HK-2 (cell line): ENCODE measurements around the gene CEP131.

Experiments
- DNase-seq: peaks from one replicate; pipeline ENCODE4 v3.0.0-alpha.2; 2018; ENCODE audit not compliant: unreplicated experiment

The CEP131 gene

GRCh38 chr17:81222906-81223761, at the start of gene CEP131:
TSS of gene CEP131 (minus strand) at chr17:81222965. CDS start at chr17:81220056, 2,909 bp downstream.
- DNase-seq = peak; percentile 100

DNA sequence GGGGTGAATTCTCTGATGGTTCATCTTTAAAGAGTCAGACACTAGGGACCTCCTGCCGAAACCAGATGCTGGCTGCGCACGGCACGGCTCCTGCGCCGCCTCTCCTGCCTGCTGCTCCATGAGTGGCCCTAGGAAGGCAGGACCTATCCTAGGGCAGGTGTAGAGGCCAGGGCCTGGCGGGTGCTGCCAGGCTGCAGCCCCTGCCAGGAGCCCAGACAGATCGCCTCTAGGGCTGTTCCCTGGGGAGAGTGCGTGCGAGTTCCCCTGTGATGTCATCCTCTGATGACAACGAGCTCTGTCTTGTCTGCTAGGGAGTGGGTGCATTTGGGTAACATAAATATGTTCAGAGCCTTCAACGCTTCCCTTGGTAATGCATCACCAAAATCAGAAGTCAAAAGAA, 48.5 kb upstream of the CEP131 start:
- DNase-seq = no peak

GRCh38 chr17:81270279-81270678, 47.5 kb upstream of the CEP131 start:
- no peak for DNase-seq

DNA sequence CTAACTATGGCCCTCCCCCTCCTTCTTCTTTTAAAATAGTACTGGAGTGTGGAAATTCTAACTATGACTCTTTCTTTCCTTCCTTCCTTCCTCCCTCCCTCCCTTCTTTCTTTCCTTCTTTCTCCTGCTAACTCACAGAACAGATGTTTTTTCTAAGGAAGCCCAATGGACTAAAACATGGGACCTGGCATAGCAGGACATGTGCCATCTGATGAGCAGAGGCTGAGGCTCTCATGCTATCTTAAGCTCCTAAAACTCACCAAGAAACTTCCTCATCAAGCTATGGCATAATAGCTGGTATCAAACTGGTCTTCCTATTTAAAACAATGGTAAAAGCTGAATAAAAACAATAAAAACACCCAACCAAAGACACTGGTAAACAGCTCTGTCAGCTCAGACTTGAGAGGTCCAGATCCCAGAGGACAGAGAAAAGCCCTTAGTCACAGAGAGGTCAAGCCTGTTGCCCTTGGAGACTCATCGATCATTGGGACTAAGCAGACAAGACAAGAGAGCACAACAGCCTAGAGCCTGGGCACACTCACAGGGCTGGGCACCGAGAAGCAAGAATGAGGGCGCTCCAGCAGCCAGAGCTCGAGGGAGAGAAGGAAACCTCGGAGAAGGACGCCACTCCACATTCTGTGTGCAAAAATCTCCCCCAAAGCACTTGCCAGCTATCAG, 44.8 kb upstream of the CEP131 start:
- DNase-seq = no peak

DNA sequence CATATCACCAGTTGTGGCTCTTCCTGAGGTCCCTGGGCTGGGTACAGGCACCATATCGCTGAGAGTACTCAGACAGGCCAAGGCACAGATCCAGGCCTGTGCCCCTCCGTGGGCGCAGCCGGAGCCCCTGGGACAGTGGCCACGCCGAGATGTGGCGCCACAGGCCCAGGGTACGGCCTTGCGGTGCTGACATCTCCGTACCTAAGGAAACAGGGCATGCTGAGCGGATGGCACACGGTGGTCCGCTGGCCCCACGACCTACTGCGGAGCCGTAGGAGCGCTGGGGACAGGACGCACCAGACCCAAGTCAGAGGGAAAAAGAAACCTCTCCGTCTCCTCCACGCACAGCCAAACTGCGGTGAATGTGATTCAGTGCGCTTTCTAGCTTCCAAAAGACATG, 42.8 kb upstream of the CEP131 start:
- no peak for DNase-seq

DNA sequence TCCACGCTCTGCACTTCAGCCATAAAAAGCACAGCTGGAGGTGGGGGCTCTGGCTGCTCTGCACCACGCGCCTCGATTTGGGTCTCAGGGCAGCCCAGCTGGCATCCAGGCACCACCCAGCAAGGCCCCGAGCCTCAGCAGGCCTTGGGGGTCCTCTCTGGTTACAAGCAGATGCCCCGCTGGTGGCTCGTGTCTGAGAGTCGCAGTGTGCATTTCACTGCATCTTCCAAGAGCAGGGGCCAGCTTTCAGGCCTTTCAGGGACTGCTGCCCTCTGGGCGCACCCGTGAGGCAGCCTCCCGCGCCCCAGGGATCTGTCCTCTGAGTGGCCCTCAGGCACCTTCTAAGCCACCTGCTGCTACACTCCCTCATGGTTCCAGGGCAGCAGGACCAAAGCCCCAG, 41.9 kb upstream of the CEP131 start:
- no peak for DNase-seq

GRCh38 chr17:81263371-81264181, 40.8 kb upstream of the CEP131 start:
- no peak for DNase-seq

DNA sequence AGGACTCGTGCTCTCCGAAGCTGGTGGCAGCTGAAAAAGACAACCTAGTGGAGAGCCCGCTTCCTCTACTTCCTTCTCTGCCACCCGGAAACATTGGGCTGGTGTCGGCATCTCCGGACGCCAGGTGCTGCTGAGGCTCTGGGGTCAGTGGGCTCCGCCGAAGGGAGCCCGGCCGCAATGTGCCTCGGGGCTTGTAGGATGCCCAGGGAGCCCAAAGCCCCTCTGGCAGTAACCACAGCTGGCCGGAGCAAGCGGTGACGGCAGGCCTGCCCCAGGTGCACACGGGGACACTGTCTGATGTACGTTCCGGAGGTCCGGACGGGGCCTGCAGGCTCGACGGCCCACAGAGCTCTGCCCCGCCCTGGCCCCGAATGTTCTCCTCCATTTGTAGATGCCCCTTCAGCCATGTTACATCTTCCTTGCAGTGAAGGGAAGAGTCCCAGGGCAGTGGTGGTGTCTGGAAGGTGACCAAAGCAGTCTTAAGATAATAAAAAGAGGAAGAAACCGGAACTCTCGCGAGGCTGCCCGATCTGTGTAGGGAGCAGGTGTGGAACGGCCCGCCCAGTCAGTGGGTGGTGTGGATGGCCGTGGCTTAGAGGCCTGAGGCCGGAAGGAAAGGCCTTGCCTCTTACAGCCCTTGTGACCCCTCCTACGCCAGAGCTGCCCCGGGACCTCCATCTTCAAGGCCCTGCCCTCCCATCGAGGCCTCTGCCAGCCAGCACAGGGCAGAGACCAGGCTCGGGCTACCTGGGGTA, 39.0 kb upstream of the CEP131 start:
- no peak for DNase-seq

DNA sequence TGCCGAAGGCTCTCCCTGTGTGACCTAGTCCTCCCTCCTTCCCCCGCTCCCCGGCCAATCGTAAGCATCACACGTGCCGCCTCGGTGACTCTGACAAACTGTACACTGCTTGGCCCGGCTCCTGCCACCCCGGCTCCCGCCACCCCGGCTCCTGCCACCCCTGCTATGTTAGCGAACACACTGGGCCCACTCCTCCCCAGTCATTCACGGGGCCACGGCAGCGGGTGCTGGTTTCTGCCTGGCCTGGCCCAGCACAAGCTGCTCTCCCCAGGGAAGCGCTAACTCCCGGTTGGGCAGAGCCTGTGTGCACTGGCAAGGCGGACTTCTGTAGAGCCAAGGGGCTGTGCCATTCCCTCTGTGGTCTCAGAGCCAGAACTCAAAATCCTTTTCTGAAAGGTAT, 38.3 kb upstream of the CEP131 start:
- DNase-seq = no peak

GRCh38 chr17:81260641-81261040, 37.9 kb upstream of the CEP131 start:
- no peak for DNase-seq

DNA sequence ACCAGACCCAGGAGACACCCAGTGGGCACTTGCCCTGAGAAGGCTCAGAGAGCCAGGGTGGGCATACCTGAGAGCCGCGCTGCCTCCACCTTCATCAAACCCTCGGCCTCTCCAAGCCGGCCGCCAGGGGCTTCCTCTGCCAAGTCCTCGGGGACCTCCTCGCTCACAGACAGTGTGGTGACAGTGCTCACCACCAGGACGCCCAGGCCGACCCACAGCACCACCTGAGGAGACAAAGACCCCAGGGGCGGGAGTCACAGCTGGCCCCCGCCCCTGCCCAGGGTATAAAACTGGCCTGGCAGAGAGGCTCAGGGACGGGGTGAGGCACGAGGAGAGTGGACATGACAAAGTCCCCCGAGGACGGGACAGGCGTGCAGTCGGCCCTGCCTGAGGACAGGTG, 37.4 kb upstream of the CEP131 start:
- no peak for DNase-seq

- no peak for DNase-seq
Measured at GRCh38 chr17:81259058-81259605, 36.4 kb upstream of the CEP131 start.

- DNase-seq = no peak
Measured at GRCh38 chr17:81258292-81258691, 35.5 kb upstream of the CEP131 start.

- DNase-seq = no peak
Measured at GRCh38 chr17:81257533-81257932, 34.8 kb upstream of the CEP131 start.

- peak; percentile 59 for DNase-seq
Measured at GRCh38 chr17:81256616-81257015, 33.9 kb upstream of the CEP131 start.

- DNase-seq = peak; percentile 86
Measured at GRCh38 chr17:81254955-81255717, 32.4 kb upstream of the CEP131 start.

DNA sequence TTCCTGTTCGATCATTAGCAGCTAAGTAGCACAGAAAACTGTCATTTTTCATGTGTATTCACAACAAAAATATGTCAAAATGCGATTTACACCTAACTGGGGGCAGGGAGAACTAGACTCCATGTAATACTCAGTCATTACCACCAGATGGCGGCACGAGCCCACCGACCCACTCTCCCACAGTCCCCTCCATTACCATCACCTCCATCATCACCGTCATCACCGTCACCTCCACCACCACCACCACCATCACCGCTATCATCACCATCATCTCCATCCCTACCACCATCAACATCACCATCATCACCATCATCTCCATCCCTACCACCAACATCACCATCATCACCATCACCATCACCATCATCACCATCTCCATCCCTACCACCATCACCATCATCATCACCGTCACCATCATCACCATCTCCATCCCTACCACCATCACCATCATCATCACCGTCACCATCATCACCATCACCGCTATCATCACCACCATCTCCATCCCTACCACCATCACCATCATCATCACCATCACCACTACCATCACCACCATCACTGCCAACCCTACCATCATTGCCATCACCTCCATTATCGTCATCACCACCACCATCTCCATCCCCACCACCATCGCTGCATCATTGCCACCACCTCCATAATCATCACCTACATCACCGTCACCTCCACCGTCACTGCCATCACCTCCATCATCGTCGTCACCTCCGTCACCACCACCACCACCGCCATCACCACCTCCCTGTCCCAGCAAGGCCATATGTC, 30.8 kb upstream of the CEP131 start:
- DNase-seq = no peak

- DNase-seq = no peak
Measured at GRCh38 chr17:81252987-81253329, 30.2 kb upstream of the CEP131 start.

DNA sequence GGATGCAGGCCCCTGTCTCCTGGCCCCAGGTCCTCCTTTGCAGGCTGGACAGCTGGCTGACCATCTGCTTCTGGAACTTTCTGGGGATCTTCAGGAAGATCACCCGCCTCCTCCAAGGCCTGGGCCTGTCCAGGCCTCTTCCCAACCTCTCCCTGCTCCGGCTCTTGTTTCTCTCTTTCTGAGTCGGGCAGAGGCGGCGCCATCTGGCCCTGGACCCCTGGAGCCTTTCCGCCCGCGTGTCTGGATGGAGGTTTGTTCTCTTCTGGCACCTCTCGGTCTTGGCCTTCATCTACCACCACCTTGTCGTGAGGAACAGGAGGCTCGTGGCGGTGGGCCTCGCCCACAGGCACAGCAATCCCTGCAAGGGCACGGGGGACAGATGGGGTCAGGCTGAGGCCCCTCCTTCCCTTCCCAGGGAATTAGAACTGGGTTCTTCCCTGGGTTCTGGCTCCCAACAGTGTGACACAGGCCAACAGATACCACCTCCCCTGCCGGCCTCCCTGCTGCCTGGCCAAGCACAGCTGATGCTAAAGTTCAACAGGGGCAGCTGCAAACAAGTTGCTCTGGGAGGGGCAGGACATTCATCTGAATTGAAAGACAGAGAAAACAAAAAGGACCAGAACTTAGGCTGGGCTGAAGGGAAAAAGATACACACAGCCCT, 29.7 kb upstream of the CEP131 start:
- no peak for DNase-seq
